Measurements from ENCODE around the gene MGST1. TPM values are rescaled to one million over a fixed set of nuclear protein-coding genes. Genes with fewer than 3 reads are reported as not detected.
A peak's percentile ranks its signal among the peaks of the same experiment; 100 is the strongest.

MGST1 gene
- total and polyA plus RNA-seq, 4 donors: 84.6 to 2,615 (median 1,043) TPM

- no peak for DNase-seq (ENCODE audit: low spot score)
- peaks cover 0 to 1% (median 0%) of the 10 kb centered on the region in 4 donors for H3K9me3 ChIP-seq (ENCODE audit: control insufficient read depth in 4 of 4, low read length in 3 of 4)
- H3K36me3 ChIP-seq (ENCODE audit: control insufficient read depth in 4 of 4, insufficient read depth in 3 of 4, low read depth in 1 of 4, low read length in 3 of 4): no peaks in the 10 kb centered on the region
- H3K27ac ChIP-seq (ENCODE audit: low read depth in 1 of 2, low read length in 2 of 2): peak overlapping the region; percentile 35 to 60
- no peaks in the 10 kb centered on the region for H3K27me3 ChIP-seq (ENCODE audit: control insufficient read depth in 4 of 4, insufficient read depth in 4 of 4, low read length in 3 of 4)
- WGBS: 47% methylated on average over 1 of the region's 1 CpG
- H3K4me3 ChIP-seq (ENCODE audit: low read depth in 1 of 3, low read length in 3 of 3): no peak overlapping the region
- peak in 1 of 2 donors; percentile 19 for TF ChIP-seq JUND (IDR thresholded peaks at IDR 0.05)
- TF ChIP-seq TAF1 (conservative IDR thresholded peaks at IDR 0.05): no peak
- TF ChIP-seq YY1 (IDR thresholded peaks at IDR 0.05): no peak
- TF ChIP-seq HNF4A (conservative IDR thresholded peaks at IDR 0.05): peak; percentile 65 to 68
- no peak for TF ChIP-seq ZBTB33 (IDR thresholded peaks at IDR 0.05)
- peak; percentile 35 for TF ChIP-seq HNF4G (IDR thresholded peaks at IDR 0.05)
- peak; percentile 62 to 82 for TF ChIP-seq RXRA (IDR thresholded peaks at IDR 0.05)
- TF ChIP-seq ATF3 (IDR thresholded peaks at IDR 0.05): no peak
- peak; percentile 30 for TF ChIP-seq NR2F2 (IDR thresholded peaks at IDR 0.05)
- TF ChIP-seq FOXA1 (IDR thresholded peaks at IDR 0.05): no peak
- TF ChIP-seq MAX (IDR thresholded peaks at IDR 0.05): no peak
- no peak for TF ChIP-seq REST (IDR thresholded peaks at IDR 0.05)
- peak; percentile 39 for TF ChIP-seq SP1 (IDR thresholded peaks at IDR 0.05)
- TF ChIP-seq FOXA2 (IDR thresholded peaks at IDR 0.05): no peak
- TF ChIP-seq EGR1 (IDR thresholded peaks at IDR 0.05; ENCODE audit: low read depth in 2 of 2): no peak
- no peak for TF ChIP-seq GABPA (IDR thresholded peaks at IDR 0.05 in 1 of 2, conservative IDR thresholded peaks at IDR 0.05 in 1 of 2)
- TF ChIP-seq CTCF (IDR thresholded peaks at IDR 0.05; ENCODE audit: low read depth, low read length, missing input control): no peak
- TF ChIP-seq RAD21 (IDR thresholded peaks at IDR 0.05): no peak
- H3K9ac ChIP-seq (ENCODE audit: low read depth in 1 of 2, low read length in 2 of 2): no peak overlapping the region
- peaks cover 0 to 25% (median 10%) of the 10 kb centered on the region in 4 donors for H3K4me1 ChIP-seq (ENCODE audit: control insufficient read depth in 4 of 4, insufficient read depth in 4 of 4, low read length in 3 of 4)
Observed at GRCh38 chr12:16345105-16345504, 2.3 kb upstream of the MGST1 start.
